ENCODE measurements around the gene CIB1.
A peak's percentile ranks its signal among the peaks of the same experiment; 100 is the strongest.

DNA sequence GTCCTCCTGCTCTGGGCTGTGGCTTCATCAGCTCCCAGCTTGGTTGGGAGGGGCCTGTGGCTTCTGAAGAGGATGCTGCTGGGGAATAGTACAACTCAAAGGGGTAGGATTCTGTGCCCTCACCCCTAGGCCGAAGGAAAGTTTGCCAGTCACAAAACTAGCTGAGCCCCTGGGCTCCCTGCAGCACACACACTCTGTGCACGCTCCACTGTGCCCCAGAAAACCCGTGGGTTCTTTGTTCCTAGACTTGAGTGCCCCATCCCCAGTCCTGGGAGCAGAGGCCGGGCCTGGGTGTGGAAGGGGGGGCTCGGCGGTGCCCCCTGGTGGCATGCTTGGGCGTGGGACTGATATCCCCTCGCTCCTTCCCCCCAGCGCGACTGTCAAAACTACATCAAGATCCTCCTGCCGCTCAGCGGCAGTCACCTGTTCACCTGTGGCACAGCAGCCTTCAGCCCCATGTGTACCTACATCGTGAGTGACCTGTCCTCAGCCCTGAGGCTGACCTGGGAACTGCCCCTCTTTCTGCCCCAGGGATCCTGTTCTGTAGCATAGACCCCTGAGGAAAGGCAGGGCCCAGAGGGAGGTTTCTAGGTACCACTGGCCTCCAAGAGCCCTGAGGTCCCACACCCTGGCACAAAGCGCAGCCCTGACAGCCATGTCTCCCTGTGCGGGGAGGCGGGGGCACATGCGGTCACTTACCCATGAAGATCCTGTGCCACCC lies 14.2 kb downstream of the CIB1 start:
- no peak for TF ChIP-seq POLR2A (IDR thresholded peaks at IDR 0.05)
- TF ChIP-seq, protein P1, sequence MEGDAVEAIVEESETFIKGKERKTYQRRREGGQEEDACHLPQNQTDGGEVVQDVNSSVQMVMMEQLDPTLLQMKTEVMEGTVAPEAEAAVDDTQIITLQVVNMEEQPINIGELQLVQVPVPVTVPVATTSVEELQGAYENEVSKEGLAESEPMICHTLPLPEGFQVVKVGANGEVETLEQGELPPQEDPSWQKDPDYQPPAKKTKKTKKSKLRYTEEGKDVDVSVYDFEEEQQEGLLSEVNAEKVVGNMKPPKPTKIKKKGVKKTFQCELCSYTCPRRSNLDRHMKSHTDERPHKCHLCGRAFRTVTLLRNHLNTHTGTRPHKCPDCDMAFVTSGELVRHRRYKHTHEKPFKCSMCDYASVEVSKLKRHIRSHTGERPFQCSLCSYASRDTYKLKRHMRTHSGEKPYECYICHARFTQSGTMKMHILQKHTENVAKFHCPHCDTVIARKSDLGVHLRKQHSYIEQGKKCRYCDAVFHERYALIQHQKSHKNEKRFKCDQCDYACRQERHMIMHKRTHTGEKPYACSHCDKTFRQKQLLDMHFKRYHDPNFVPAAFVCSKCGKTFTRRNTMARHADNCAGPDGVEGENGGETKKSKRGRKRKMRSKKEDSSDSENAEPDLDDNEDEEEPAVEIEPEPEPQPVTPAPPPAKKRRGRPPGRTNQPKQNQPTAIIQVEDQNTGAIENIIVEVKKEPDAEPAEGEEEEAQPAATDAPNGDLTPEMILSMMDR (IDR thresholded peaks at IDR 0.05) = peak; percentile 52 to 62 (median 56)

All from uterus (tissue), 2 donors.